ENCODE results near the gene NPM1.

DNA sequence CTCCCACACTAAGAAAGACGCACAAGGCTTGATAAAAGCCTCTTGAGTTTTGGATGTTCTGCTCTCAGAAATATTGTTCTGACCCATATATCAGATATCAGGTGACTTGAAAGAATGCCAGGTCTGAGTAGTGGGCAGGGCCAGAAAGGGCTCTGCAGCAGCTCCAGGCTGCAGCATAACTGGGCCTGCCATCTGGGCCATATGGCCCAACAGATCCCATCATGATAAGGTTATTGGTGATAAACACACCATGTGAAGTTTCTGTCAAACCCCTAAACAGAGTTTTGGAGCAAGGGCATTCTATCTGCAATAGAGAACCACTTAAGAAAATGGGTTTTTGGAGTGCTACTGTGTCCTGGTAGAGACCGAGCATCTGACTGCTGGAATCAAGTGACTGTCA lies 29.8 kb upstream of the NPM1 start:
- TF ChIP-seq, protein P1, sequence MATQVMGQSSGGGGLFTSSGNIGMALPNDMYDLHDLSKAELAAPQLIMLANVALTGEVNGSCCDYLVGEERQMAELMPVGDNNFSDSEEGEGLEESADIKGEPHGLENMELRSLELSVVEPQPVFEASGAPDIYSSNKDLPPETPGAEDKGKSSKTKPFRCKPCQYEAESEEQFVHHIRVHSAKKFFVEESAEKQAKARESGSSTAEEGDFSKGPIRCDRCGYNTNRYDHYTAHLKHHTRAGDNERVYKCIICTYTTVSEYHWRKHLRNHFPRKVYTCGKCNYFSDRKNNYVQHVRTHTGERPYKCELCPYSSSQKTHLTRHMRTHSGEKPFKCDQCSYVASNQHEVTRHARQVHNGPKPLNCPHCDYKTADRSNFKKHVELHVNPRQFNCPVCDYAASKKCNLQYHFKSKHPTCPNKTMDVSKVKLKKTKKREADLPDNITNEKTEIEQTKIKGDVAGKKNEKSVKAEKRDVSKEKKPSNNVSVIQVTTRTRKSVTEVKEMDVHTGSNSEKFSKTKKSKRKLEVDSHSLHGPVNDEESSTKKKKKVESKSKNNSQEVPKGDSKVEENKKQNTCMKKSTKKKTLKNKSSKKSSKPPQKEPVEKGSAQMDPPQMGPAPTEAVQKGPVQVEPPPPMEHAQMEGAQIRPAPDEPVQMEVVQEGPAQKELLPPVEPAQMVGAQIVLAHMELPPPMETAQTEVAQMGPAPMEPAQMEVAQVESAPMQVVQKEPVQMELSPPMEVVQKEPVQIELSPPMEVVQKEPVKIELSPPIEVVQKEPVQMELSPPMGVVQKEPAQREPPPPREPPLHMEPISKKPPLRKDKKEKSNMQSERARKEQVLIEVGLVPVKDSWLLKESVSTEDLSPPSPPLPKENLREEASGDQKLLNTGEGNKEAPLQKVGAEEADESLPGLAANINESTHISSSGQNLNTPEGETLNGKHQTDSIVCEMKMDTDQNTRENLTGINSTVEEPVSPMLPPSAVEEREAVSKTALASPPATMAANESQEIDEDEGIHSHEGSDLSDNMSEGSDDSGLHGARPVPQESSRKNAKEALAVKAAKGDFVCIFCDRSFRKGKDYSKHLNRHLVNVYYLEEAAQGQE (IDR thresholded peaks at IDR 0.05; ENCODE audit: low read depth): no peak
- no peak for TF ChIP-seq TAF1 (IDR thresholded peaks at IDR 0.05; ENCODE audit: low read depth)
- TF ChIP-seq CREB1 (IDR thresholded peaks at IDR 0.05; ENCODE audit: low read depth): no peak
- TF ChIP-seq, protein P2, sequence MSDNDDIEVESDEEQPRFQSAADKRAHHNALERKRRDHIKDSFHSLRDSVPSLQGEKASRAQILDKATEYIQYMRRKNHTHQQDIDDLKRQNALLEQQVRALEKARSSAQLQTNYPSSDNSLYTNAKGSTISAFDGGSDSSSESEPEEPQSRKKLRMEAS (IDR thresholded peaks at IDR 0.05): no peak
- TF ChIP-seq RAD21 (IDR thresholded peaks at IDR 0.05; ENCODE audit: low read depth): no peak
- TF ChIP-seq CEBPB (IDR thresholded peaks at IDR 0.05): no peak
- no peak for TF ChIP-seq YY1 (IDR thresholded peaks at IDR 0.05; ENCODE audit: low read depth)
- no peak for TF ChIP-seq EP300 (IDR thresholded peaks at IDR 0.05; ENCODE audit: borderline replicate concordance)
- no peak for TF ChIP-seq TEAD4 (IDR thresholded peaks at IDR 0.05)
